ENCODE data around the gene CHRM5.

- TF ChIP-seq STAT5B (CRISPR knock-in tag; IDR thresholded peaks at IDR 0.05) (no peak), LCOR (CRISPR knock-in tag; IDR thresholded peaks at IDR 0.05) (no peak)
Measured at GRCh38 chr15:34099914-34100313, 131.6 kb downstream of the CHRM5 start.

Measured in K562 (cell line).